A673 (cell line): Measurements from ENCODE around the gene MNAT1. TPM values are rescaled to one million over a fixed set of nuclear protein-coding genes. Genes with fewer than 3 reads are reported as not detected.
"Not testable (repeated sequence)": the region's sequence is repeated elsewhere in the genome, so short reads cannot be mapped to it uniquely, and the experiment has no call there.

ENCODE experiments used
- BruUV-seq: library from RNA; stranded (reverse); fragments of 400-500 nt; replicated peaks from 2 replicates; lab custom pipeline; 2021; lab: Mats Ljungman, UMichigan
- CTCF ChIA-PET: fragments of 300-600 bp; sonication (Branson Sonifier 250); formaldehyde crosslinking; loops from one replicate; lab custom pipeline; 2022; ENCODE audit warnings: antibody characterized with exemption; lab: Charles Lee
- POLR2A ChIA-PET: fragments of 300-600 bp; sonication (Branson Sonifier 250); formaldehyde crosslinking; loops from one replicate; lab custom pipeline; 2022; ENCODE audit warnings: antibody characterized with exemption; ENCODE audit not compliant: low non-redundant PET; lab: Charles Lee
- DNase-seq: peaks from one replicate; pipeline ENCODE4 v3.0.0-alpha.2; 2015; ENCODE audit warnings: low spot score
- H3K27ac ChIP-seq: fragments of 200-600 bp; sonication (generic); 2 replicates; pipeline ENCODE4 v1.5.1; 2016; ENCODE audit warnings: mixed run types, low read depth, mild to moderate bottlenecking, mixed read lengths, antibody characterized with exemption, low read length; ENCODE audit not compliant: poor library complexity, severe bottlenecking
- H3K27me3 ChIP-seq: fragments of 200-600 bp; sonication (generic); replicated peaks from 2 replicates; pipeline ENCODE4 v1.6.1; 2017; ENCODE audit warnings: mixed run types, low read depth, mild to moderate bottlenecking, mixed read lengths, antibody characterized with exemption, low read length; ENCODE audit not compliant: insufficient read depth, poor library complexity
- H3K36me3 ChIP-seq: fragments of 200-600 bp; sonication (generic); 2 replicates; pipeline ENCODE4 v1.6.1; 2016; ENCODE audit warnings: mixed run types, mild to moderate bottlenecking, mixed read lengths, antibody characterized with exemption, low read length; ENCODE audit not compliant: insufficient read depth, poor library complexity, severe bottlenecking
- H3K4me1 ChIP-seq: fragments of 200-600 bp; sonication (generic); 2 replicates; pipeline ENCODE4 v1.6.1; 2017; ENCODE audit warnings: mixed run types, mild to moderate bottlenecking, mixed read lengths, antibody characterized with exemption, low read length; ENCODE audit not compliant: insufficient read depth, poor library complexity, severe bottlenecking
- H3K4me3 ChIP-seq: fragments of 200-600 bp; sonication (generic); 2 replicates; pipeline ENCODE4 v1.5.1; 2016; ENCODE audit warnings: low read depth, mixed run types, mild to moderate bottlenecking, mixed read lengths, low read length; ENCODE audit not compliant: poor library complexity, severe bottlenecking
- H3K9me3 ChIP-seq: fragments of 200-600 bp; sonication (generic); 2 replicates; pipeline ENCODE4 v1.6.1; 2016; ENCODE audit warnings: mixed run types, low read depth, mild to moderate bottlenecking, mixed read lengths, antibody characterized with exemption, low read length; ENCODE audit not compliant: poor library complexity, severe bottlenecking
- EZH2 ChIP-seq: fragments of 200-600 bp; sonication (generic); IDR thresholded peaks from 2 replicates; pipeline ENCODE4 v1.6.1; 2017; ENCODE audit warnings: borderline replicate concordance, low read depth, mild to moderate bottlenecking, mixed read lengths, antibody characterized with exemption, low read length; ENCODE audit not compliant: poor library complexity, severe bottlenecking
- intact Hi-C: fragments of 100-400 bp; cut with micrococcal nuclease; formaldehyde crosslinking; loops from one replicate; pipeline ENCODE4 v1.10.0; 2022; ENCODE audit not compliant: unreplicated experiment
- total RNA-seq: library from RNA; stranded (reverse); gene quantifications from 2 replicates; pipeline ENCODE4 v1.2.3, GENCODE V29; 2021
- TF ChIP-seq, protein P1 (sequence below): fragments of 300-800, 200-600 bp; sonication (generic); conservative IDR thresholded peaks from 2 replicates; pipeline ENCODE4 v1.5.1; 2017; ENCODE audit warnings: low read depth, mild to moderate bottlenecking, antibody characterized with exemption, low read length, moderate library complexity, mixed read lengths

Gene MNAT1
- total RNA-seq, 1 experiment from 2014 or later: 70.9 TPM

DNA sequence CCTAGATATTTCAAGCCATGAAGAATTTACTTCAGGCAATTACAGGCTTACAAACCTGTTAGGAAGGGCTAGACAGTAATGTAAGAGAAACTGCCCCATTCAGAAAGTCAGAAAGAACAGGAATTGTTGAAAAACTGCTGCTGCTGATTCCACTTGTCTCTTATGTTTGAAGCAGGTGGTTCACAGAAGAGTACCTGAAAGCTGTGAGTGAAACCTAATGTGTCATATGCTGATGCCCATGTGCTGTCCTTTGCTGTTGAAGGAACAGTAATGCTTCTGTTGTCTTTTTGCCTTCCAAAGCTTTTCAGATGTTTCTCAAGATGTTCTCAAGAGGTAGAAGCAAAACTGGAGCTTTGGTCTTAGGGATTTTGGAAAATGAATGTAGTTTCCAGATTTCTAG is 39.0 kb downstream of the MNAT1 start:
- POLR2A ChIA-PET: no interaction called here
- Histone ChIP-seq H3K4me3 (no peak overlapping the region), H3K36me3 (no peaks in the 10 kb centered on the region), H3K27me3 (no peaks in the 10 kb centered on the region), H3K4me1 (no peaks in the 10 kb centered on the region), H3K9me3 (no peaks in the 10 kb centered on the region), H3K27ac (no peak overlapping the region)
- no peak for DNase-seq
- CTCF ChIA-PET: no interaction called here
- BruUV-seq: no TSS peak
- TF ChIP-seq, protein P1, sequence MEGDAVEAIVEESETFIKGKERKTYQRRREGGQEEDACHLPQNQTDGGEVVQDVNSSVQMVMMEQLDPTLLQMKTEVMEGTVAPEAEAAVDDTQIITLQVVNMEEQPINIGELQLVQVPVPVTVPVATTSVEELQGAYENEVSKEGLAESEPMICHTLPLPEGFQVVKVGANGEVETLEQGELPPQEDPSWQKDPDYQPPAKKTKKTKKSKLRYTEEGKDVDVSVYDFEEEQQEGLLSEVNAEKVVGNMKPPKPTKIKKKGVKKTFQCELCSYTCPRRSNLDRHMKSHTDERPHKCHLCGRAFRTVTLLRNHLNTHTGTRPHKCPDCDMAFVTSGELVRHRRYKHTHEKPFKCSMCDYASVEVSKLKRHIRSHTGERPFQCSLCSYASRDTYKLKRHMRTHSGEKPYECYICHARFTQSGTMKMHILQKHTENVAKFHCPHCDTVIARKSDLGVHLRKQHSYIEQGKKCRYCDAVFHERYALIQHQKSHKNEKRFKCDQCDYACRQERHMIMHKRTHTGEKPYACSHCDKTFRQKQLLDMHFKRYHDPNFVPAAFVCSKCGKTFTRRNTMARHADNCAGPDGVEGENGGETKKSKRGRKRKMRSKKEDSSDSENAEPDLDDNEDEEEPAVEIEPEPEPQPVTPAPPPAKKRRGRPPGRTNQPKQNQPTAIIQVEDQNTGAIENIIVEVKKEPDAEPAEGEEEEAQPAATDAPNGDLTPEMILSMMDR: no peak
- no peak for TF ChIP-seq EZH2
- intact Hi-C loops: no loop called here

DNA sequence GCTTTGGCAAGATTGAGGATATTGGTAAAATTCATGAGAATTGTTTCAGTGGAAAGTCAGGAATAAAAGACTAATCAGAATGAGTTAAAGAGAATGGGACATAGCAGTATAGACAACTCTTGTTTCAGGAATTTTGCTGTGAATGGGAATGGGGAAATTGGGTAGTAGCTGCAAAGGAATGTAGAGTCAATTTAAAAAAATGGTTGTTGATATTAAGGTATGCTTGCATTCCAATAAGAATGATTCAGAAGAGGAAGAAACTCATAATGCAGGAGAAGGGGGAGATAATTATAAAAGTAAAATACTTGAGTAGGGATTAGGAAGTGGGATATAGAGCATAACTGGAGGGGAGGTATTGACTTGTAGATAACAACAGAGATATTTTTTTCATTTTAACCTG is 40.7 kb downstream of the MNAT1 start:
- Histone ChIP-seq H3K36me3 (no peaks in the 10 kb centered on the region), H3K4me1 (no peaks in the 10 kb centered on the region), H3K27me3 (no peaks in the 10 kb centered on the region), H3K27ac (no peak overlapping the region), H3K4me3 (no peak overlapping the region), H3K9me3 (no peaks in the 10 kb centered on the region)
- CTCF ChIA-PET: no interaction called here
- TF ChIP-seq, protein P1: no peak
- no peak for TF ChIP-seq EZH2
- POLR2A ChIA-PET: no interaction called here
- intact Hi-C loops: no loop called here
- no TSS peak for BruUV-seq
- DNase-seq: no peak

DNA sequence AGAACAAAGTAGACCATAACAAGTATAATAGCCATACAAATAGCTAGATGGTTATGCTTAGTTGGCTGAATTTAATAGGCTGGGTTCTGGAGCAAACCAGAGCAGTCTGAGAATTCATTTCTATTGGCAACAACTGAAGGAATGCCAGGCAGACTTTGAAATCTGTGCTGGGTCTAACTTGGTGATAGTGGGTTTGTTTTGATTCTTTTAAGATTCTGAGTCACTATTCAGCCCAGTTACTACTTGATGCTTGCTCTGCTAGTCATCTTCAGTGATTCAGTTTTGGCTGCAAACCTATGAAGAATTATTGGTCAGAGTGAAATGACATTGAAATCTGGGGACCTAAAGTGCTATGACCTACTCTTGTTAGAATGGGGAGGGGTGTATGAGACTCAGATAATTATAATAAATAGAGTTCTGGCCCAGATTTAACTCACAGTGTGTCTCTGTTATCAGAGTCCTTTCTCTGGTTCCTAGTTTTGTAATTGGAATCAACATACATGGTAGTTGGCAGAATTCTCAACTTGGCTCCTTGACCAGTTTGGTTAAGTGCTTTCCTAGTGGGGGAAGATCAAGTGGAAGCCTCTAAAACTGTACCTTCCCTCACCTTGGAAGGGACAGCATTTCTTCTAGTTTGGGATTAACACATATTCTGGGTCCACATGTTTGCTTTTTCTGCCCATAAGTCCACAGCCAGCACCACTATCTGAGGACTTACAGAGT is 43.5 kb downstream of the MNAT1 start:
- intact Hi-C loops: no loop called here
- Histone ChIP-seq H3K4me3 (no peak overlapping the region), H3K27ac (no peak overlapping the region), H3K36me3 (no peaks in the 10 kb centered on the region), H3K4me1 (no peaks in the 10 kb centered on the region), H3K27me3 (no peaks in the 10 kb centered on the region), H3K9me3 (no peaks in the 10 kb centered on the region)
- no TSS peak for BruUV-seq
- POLR2A ChIA-PET: no interaction called here
- CTCF ChIA-PET: no interaction called here
- TF ChIP-seq EZH2: no peak
- TF ChIP-seq, protein P1: no peak
- DNase-seq: no peak

DNA sequence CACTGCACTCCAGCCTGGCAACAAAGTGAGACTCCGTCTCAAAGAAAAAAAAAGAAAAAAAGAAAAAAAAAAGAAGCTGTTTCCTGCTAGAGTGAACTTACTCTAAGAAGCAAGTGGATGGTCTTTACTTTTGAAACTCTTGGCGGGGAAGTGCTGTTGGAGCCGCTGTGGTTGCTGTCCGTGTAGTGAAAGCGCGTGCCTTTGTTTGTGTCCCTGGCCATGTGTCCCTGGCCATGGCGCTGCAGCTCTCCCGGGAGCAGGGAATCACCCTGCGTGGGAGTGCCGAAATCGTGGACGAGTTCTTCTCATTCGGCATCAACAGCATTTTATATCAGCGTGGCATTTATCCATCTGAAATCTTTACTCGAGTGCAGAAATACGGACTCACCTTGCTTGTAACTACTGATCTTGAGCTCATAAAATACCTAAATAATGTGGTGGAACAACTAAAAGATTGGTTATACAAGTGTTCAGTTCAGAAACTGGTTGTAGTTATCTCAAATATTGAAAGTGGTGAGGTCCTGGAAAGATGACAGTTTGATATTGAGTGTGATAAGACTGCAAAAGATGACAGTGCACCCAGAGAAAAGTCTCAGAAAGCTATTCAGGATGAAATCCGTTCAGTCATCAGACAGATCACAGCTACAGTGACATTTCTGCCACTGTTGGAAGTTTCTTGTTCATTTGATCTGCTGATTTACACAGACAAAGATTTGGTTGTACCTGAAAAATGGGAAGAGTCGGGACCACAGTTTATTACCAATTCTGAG is 45.4 kb downstream of the MNAT1 start:
- H3K4me1 ChIP-seq, CTCF ChIA-PET: not testable (repeated sequence)

DNA sequence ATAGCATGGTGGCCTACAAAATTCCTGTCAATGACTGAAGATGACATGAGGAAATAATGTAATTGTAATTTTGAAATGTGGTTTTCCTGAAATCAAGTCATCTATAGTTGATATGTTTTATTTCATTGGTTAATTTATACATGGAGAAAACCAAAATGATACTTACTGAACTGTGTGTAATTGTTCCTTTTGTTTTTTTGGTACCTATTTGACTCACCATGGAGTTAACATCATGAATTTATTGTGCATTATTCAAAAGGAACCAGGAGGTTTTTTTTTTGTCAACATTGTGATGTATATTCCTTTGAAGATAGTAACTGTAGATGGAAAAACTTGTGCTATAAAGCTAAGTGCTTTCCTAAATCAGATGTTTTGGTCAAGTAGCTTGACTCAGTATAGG is 46.0 kb downstream of the MNAT1 start:
- H3K4me1 ChIP-seq, H3K27ac ChIP-seq, CTCF ChIA-PET, DNase-seq, H3K36me3 ChIP-seq, H3K9me3 ChIP-seq, H3K27me3 ChIP-seq, POLR2A ChIA-PET, H3K4me3 ChIP-seq, intact Hi-C loops, BruUV-seq: not testable (repeated sequence)

More for the DNA sequence above, 45.4 kb downstream of the MNAT1 start:
- POLR2A ChIA-PET, H3K4me3 ChIP-seq, intact Hi-C loops, H3K27ac ChIP-seq, BruUV-seq, DNase-seq, H3K9me3 ChIP-seq, H3K27me3 ChIP-seq, H3K36me3 ChIP-seq: not testable (repeated sequence)
